ENCODE data around the gene TRAF2.

DNA sequence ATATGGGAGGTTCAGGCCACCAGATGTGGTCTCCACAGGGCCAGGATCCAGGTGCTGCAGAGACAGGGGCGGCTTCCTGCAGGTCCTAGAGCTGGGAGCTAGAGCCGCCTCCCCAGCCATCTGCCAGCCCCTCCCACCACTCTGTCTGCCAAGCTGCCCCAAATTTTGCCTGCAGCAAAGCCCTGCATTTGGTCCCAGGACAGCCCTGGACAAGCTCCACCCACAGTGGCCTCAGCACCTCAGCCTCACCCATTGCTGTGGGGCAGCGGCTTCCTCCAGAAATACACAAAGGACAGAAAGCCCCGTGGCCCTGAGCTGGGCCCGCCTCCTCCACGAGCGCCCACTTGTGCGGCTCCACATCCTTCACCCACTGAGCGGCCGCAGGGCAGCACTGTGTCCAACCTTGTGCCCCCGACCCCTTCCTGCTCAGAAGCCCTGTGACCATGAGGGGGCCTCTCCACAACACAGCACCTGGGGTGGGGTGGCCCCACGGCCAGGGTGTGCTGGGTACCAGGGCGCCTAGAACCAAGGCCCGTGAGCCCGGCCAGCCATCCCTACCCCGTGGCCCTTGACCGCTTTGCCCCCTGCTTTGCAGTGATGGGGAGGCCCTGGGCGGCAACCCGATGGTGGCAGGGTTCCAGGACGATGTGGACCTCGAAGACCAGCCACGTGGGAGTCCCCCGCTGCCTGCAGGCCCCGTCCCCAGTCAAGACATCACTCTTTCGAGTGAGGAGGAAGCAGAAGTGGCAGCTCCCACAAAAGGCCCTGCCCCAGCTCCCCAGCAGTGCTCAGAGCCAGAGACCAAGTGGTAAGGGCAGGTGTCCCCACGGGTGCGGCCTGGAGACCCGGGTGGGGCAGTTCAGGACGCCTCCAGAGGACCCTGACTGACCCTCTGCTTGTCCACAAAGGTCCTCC lies 47.7 kb upstream of the TRAF2 start:
- no peak for TF ChIP-seq ZFX (CRISPR knock-in tag; IDR thresholded peaks at IDR 0.05)
- no peak for TF ChIP-seq ATF3 (IDR thresholded peaks at IDR 0.05)
- no peak for TF ChIP-seq ATF3 (CRISPR knock-in tag; conservative IDR thresholded peaks at IDR 0.05)
- TF ChIP-seq, protein P1, sequence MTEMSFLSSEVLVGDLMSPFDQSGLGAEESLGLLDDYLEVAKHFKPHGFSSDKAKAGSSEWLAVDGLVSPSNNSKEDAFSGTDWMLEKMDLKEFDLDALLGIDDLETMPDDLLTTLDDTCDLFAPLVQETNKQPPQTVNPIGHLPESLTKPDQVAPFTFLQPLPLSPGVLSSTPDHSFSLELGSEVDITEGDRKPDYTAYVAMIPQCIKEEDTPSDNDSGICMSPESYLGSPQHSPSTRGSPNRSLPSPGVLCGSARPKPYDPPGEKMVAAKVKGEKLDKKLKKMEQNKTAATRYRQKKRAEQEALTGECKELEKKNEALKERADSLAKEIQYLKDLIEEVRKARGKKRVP (CRISPR knock-in tag; IDR thresholded peaks at IDR 0.05), result no peak
- no peak for TF ChIP-seq SP2 (IDR thresholded peaks at IDR 0.05; ENCODE audit: extremely low read depth, low read depth, low read length, poor library complexity, severe bottlenecking)
- TF ChIP-seq, protein P2, sequence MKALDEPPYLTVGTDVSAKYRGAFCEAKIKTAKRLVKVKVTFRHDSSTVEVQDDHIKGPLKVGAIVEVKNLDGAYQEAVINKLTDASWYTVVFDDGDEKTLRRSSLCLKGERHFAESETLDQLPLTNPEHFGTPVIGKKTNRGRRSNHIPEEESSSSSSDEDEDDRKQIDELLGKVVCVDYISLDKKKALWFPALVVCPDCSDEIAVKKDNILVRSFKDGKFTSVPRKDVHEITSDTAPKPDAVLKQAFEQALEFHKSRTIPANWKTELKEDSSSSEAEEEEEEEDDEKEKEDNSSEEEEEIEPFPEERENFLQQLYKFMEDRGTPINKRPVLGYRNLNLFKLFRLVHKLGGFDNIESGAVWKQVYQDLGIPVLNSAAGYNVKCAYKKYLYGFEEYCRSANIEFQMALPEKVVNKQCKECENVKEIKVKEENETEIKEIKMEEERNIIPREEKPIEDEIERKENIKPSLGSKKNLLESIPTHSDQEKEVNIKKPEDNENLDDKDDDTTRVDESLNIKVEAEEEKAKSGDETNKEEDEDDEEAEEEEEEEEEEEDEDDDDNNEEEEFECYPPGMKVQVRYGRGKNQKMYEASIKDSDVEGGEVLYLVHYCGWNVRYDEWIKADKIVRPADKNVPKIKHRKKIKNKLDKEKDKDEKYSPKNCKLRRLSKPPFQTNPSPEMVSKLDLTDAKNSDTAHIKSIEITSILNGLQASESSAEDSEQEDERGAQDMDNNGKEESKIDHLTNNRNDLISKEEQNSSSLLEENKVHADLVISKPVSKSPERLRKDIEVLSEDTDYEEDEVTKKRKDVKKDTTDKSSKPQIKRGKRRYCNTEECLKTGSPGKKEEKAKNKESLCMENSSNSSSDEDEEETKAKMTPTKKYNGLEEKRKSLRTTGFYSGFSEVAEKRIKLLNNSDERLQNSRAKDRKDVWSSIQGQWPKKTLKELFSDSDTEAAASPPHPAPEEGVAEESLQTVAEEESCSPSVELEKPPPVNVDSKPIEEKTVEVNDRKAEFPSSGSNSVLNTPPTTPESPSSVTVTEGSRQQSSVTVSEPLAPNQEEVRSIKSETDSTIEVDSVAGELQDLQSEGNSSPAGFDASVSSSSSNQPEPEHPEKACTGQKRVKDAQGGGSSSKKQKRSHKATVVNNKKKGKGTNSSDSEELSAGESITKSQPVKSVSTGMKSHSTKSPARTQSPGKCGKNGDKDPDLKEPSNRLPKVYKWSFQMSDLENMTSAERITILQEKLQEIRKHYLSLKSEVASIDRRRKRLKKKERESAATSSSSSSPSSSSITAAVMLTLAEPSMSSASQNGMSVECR (CRISPR knock-in tag; IDR thresholded peaks at IDR 0.05), result no peak
- no peak for TF ChIP-seq EZH2 (IDR thresholded peaks at IDR 0.05; ENCODE audit: borderline replicate concordance, low read depth, low read length)
- TF ChIP-seq ZFP91 (CRISPR knock-in tag; IDR thresholded peaks at IDR 0.05), result no peak
- TF ChIP-seq JUND (IDR thresholded peaks at IDR 0.05; ENCODE audit: borderline replicate concordance, low read depth, low read length), result no peak
- no peak for TF ChIP-seq JUND (tag; IDR thresholded peaks at IDR 0.05; ENCODE audit: borderline replicate concordance, low read depth, low read length)
- no peak for TF ChIP-seq MAFF (IDR thresholded peaks at IDR 0.05; ENCODE audit: low read length)
- TF ChIP-seq ZZZ3 (IDR thresholded peaks at IDR 0.05), result no peak
- TF ChIP-seq E2F8 (IDR thresholded peaks at IDR 0.05; ENCODE audit: low read depth, partially characterized antibody), result no peak
- no peak for TF ChIP-seq MAX (CRISPR knock-in tag; IDR thresholded peaks at IDR 0.05)
- TF ChIP-seq MXI1 (IDR thresholded peaks at IDR 0.05; ENCODE audit: low read depth, low read length), result no peak
- TF ChIP-seq KDM1A (IDR thresholded peaks at IDR 0.05), result no peak
